ENCODE results near the gene RHOD. TPM values are rescaled to one million over a fixed set of nuclear protein-coding genes. Genes with fewer than 3 reads are reported as not detected.

Gene RHOD
- total and polyA plus RNA-seq, 2 donors (not counting 3 experiments of a cell fraction or from before 2014, with no cell fraction given): 10.6 to 17.9 TPM

Small RNA genes within 50 kb of the gene (microRNA-seq; reads per million reads assigned to microRNA genes)
- not detected for gene MIR6860 (ENCODE audit: borderline number of aligned reads, borderline replicate concordance)

Other genes starting within 250 kb of the RHOD start
- gene RCE1, start 213.4 kb upstream of the RHOD start, total RNA-seq: 26.9 and 27.8 TPM in 2 replicates
- gene RCE1, start 213.4 kb upstream of the RHOD start, polyA plus RNA-seq: 47.4 and 75.0 TPM in 2 replicates
- gene LRFN4, start 199.8 kb upstream of the RHOD start, total RNA-seq: 36.7 and 37.4 TPM in 2 replicates
- gene LRFN4, start 199.8 kb upstream of the RHOD start, polyA plus RNA-seq: 22.3 and 38.3 TPM in 2 replicates
- gene PC, start 98.5 kb upstream of the RHOD start, total RNA-seq: 15.6 and 17.5 TPM in 2 replicates
- 5.5 and 5.8 TPM in 2 replicates for gene PC, start 98.5 kb upstream of the RHOD start, polyA plus RNA-seq
- not detected in 2 replicates for gene C11orf86, start 81.5 kb upstream of the RHOD start, total RNA-seq
- not detected in 2 replicates for gene C11orf86, start 81.5 kb upstream of the RHOD start, polyA plus RNA-seq
- not detected in 2 replicates for gene SYT12, start 33.7 kb upstream of the RHOD start, total RNA-seq
- gene SYT12, start 33.7 kb upstream of the RHOD start, polyA plus RNA-seq: not detected in 2 replicates
- 69.9 and 79.5 TPM in 2 replicates for gene KDM2A, start 62.4 kb downstream of the RHOD start, total RNA-seq
- gene KDM2A, start 62.4 kb downstream of the RHOD start, polyA plus RNA-seq: 72.2 and 73.3 TPM in 2 replicates
- gene GRK2, start 209.6 kb downstream of the RHOD start, total RNA-seq: 62.3 and 66.9 TPM in 2 replicates
- 57.9 and 73.1 TPM in 2 replicates for gene GRK2, start 209.6 kb downstream of the RHOD start, polyA plus RNA-seq
- 57.5 and 69.6 TPM in 2 replicates for gene ANKRD13D, start 232.5 kb downstream of the RHOD start, total RNA-seq
- 43.5 and 51.2 TPM in 2 replicates for gene ANKRD13D, start 232.5 kb downstream of the RHOD start, polyA plus RNA-seq
- 16.5 and 22.5 TPM in 2 replicates for gene SSH3, start 246.7 kb downstream of the RHOD start, total RNA-seq
- 14.3 and 16.4 TPM in 2 replicates for gene SSH3, start 246.7 kb downstream of the RHOD start, polyA plus RNA-seq